SK-N-MC (cell line): ENCODE data around the gene TRMT1.

Experiments
- EZH2 ChIP-seq: fragments of 200-600 bp; sonication (generic); IDR thresholded peaks from one replicate; pipeline ENCODE4 v1.6.1; 2017; ENCODE audit warnings: antibody characterized with exemption
- FOXP2 ChIP-seq: optimal IDR thresholded peaks from 2 replicates; pipeline ENCODE3; 2011; ENCODE audit warnings: mild to moderate bottlenecking, moderate library complexity; ENCODE audit not compliant: insufficient read depth; ENCODE audit errors: extremely low read length, control extremely low read depth
- POLR2AphosphoS5 ChIP-seq: IDR thresholded peaks from 2 replicates; pipeline ENCODE4 v1.6.1; 2012; ENCODE audit warnings: mild to moderate bottlenecking, low read depth, low read length, borderline replicate concordance

DNA sequence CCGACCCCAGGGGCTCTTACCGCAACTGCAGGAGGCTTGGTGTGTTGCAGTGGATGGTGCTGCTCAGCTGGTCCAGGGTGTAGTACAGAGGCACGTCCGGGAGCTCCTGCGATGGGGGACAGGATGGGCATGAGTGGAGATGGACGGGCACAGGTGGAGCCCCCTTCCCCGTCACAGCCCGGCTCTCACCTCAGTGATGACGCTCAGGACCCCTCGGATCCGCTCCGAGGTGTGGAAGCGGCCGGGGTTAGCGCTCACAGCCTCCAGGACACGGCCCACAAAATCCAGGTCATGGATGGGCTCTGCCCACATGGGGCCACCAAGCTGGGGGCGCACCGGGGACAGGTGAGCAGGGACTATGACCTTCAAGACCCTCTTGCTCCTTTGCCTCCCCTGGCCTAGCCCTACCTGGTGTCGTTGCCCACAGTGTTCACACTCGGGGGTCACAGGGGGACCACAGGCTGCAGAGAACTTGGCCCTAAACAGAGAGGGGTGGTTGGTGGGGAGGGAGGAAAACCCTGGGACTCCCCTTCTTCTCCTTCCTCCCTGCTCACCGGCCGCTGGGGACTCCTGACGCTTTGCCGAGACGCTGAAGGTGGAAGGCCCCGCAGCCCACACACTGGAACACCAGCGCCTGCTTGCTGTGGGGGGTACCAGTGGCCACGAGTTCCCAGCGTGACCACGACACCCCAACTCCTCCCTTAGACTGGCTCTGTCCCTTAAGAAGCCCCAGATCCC, 7.0 kb downstream of the TRMT1 start:
- no peak for TF ChIP-seq EZH2
- no peak for TF ChIP-seq POLR2AphosphoS5
- no peak for TF ChIP-seq FOXP2
